GM19395 (cell line): ENCODE data around the gene KRT79.

Experiments
- ATAC-seq: cut with Tn5 transposase; IDR thresholded peaks from one replicate; pipeline ENCODE4 v1.9.1; 2021; ENCODE audit warnings: mild to moderate bottlenecking, moderate library complexity; ENCODE audit not compliant: unreplicated experiment

Gene KRT79

DNA sequence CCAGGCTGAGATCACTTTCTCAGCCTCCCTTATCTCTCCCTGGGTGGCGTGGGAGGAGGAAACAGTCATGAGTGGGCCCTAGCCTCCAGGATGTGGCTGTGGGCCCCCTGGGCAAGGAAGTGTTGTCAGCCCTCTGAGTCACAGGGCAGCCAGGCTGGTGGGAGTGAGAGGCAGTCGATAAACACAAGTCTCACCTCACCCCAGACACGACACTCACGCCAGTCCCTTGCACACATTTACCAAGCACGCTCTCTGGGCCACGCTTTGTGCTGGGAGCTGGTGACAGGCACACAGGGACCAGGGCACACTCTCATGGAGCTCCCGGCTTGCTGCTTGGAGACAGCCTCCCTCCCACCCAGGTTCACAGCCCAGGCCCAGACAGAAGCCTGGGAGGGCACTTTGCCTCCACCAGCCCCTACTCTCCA lies 1.9 kb upstream of the KRT79 start:
- ATAC-seq = no peak

DNA sequence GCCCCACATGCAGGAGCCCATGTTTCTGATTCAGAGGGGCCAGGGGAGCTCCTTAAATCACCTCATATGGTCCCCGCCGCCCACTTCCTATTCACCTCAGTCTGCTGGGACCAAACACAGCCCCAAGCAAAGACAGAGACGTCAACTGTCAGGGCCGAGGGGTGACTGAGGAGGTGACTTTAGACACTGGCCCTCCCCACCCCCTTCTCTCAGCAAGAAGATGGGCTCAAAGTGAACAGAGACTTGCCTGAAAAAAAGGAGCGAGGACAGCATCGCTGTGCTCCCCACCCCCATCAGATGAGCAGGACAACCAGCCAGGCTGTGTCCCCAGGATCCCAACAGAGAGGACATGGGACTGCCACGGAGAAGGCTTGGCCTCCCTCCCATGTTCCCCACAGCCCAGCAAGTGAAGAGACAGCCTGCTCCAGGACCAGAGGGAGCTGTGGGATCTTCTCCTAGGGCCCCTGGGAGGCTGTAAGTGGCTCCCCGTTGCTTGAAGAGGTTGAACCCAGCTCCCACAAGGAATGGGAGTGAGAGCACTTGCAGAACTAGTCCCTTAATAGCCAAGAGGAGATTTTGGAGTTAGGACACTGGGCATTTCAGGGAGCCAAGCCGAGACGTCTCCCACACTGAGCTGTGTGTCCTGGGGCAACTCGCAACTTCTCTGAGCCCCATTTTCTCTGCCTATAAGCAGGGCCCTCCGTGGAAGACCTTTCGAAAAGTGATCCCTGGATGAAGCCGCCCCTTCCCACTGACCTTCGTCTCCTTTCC lies 1.3 kb upstream of the KRT79 start:
- ATAC-seq = no peak

DNA sequence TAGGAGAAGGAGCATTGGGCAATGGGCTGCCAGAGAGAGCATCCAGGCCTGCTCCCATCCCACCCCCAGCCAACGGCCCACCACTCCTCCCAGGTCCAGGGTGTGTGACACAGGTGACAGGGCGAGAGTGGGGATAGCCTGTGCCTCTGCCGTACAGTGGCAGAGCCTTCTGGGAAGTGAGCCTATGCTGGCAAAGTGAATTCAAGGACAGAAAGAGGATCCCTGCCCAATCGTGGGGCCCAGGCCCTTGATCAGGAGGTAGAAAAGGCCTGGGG lies 553 bp upstream of the KRT79 start:
- ATAC-seq = no peak

DNA sequence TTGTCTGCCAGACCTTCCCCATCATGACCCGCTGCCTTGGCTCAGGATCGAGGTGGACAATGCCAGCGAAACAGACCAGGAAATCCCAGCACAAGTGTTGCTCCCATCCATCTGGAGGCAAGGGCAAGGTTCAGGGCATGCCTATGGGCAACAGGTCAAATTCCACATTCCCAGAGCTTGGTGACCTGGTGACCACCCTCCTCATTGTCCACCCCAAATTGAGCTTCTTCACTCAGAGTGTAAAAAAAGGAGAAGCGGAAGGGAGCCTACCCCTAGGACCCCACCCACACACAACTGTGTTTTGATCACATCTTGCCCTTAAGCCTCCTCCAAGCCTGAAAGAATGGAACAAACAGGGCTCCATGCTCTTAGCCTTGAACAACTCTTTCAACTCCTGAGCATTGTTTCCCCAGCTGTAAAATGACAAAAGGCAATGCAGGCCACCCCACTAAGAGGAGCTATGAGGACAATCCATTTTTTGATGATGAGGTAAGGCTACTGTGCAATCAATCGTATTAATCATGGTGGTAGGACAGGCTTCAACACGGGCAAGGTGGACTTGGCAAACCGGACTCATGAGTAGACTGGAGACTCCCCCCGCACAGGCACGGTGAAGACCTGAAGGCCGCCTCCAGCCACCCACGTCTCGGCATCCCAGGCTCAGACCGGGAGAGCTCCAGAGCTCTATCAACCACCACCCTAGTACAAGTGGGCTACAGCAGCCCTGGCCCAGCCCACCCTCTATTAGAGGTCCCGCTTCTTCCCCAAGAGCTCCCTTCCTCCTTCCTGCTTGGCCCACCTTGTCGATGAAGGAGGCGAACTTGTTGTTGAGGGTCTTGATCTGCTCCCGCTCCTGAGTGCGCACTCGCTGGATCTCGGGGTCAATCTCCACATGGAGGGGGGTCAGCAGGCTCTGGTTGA lies 866 bp downstream of the KRT79 start:
- ATAC-seq = no peak

DNA sequence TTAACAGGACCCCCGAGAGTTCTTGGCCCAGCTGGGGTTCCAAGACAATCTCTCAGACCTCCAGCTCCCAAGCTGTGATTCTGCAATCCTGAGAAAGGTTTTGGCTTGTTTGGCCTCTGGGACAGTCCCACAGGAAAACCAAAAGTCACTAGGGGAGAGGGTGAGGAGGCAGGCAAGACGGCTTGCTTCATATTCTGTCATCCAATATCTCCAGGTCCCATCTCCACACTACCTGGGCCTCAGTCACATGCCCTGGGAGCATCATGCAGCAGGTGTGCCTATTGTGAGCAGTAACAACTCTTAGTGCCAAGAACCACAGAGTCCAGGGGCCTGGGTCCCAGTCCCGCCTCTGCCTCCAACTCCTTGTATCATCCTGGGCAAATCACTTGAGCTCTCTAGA lies 1.7 kb downstream of the KRT79 start:
- ATAC-seq = no peak

DNA sequence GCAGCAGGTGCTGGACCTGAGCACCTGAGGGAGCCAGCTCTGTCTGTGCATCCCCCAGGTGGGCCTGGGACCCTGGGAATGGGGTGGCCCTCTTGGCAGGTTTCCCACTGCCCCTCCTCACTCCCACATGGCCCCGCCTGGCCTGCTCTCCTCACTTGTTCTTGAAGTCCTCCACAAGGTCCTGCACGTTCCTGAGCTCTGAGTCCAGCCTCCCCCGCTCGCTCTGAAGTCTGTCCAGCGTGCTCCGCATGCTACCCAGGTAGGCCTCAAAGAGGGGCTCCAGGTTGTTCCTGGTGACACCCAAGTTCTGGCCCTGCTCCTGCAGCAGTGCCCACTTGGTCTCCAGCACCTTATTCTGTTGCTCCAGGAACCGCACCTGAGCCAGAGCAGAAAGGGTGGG lies 2.9 kb downstream of the KRT79 start:
- no peak for ATAC-seq

DNA sequence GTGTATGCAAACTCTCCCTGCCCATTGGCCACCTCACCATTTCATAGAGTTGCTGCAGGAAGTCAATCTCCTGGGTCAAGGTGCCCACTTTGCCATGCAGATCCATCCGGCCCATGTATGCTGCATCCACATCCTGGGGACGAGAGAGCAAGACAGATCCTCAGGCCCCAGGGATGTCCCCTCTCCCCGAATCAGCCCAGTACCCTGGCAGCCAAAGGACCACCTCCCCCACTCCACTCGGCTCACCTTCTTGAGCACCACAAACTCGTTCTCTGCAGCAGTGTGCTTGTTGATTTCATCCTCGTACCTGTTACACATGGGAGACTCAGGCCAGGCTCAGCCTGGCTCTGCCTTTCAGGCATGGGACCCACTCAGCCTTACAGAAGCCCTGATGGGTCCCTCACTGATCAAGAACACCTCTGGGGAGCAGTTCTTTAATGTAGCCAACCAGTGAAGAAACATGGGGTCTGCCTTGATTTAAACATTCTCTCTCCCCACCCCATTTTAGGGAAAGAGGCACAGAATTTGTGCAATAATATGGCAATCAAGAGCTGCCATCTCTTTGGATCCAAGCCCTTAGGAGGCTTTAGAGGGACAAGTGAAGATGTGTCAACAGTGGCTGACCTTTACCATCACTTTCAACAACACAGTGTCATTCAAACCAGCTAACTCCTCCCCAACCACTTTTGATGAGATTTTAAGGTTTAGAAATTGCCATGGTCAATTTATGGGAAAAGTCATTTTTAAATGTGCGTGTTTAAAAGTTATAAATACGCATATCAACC lies 3.9 kb downstream of the KRT79 start:
- no peak for ATAC-seq

DNA sequence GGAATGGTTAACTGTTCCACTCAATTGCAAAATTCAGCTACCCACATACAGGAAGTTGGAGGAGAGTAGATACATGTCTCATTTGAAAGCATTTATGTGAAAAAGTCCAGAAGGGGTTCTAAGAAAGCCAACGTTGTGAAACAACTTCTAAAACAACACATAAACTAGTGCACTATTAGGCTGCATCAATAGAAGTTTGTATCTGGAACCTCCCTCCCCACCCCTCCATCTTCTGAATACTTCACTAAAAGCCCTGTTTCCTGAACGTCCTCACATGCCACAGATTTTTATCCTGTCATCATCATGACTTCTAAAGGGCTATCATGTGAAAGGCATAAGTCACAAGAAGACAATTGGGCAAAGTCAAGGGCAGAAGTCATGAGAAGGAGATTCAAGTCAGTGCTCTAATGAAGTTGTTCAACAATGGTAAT lies 5.5 kb downstream of the KRT79 start:
- no peak for ATAC-seq

DNA sequence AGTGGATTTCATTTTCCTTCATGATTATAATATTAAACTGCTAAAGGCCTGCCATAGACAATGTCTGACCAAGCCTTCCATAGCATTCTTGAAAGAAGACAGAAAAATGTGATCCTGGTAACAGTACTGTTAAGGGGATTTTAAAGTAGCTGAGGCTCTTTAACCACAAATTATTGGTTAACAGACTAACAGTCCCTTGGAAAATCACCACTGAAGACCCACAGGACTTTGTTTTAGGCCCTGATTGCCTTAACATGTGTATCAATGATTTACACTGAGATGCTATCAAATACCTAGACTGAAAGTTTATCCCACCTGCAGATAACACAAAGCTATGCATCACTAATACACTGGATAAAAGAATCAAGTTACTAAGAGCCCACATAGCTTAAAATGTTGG lies 6.0 kb downstream of the KRT79 start:
- no peak for ATAC-seq

DNA sequence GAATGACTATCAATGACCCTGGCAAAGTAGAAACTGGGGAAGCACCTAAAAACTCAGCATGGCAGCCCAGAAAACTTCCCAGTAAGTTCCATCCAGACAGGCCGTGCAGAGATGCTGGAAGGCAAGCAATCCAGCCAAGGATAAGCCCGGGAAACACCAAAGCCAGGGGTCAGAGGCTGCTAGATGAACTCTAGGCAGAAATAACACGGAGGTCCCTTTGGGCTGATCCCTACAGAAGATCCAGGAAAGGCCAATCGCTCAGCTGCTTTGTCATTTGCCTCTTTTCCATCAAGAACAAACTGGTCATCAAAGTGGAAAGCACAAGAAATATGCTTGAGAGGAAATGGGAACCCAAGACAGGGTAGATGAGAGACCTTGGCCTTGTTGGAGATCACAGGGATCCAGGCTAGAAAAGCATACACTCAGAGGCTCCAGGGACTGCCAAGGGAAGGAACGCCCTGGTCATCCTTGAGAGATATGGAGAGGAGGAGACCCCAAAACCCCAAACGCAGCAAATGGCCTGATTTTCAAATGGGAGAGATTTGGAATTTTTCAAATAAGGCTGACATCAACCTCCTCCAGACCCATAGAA lies 6.5 kb downstream of the KRT79 start:
- ATAC-seq = no peak

DNA sequence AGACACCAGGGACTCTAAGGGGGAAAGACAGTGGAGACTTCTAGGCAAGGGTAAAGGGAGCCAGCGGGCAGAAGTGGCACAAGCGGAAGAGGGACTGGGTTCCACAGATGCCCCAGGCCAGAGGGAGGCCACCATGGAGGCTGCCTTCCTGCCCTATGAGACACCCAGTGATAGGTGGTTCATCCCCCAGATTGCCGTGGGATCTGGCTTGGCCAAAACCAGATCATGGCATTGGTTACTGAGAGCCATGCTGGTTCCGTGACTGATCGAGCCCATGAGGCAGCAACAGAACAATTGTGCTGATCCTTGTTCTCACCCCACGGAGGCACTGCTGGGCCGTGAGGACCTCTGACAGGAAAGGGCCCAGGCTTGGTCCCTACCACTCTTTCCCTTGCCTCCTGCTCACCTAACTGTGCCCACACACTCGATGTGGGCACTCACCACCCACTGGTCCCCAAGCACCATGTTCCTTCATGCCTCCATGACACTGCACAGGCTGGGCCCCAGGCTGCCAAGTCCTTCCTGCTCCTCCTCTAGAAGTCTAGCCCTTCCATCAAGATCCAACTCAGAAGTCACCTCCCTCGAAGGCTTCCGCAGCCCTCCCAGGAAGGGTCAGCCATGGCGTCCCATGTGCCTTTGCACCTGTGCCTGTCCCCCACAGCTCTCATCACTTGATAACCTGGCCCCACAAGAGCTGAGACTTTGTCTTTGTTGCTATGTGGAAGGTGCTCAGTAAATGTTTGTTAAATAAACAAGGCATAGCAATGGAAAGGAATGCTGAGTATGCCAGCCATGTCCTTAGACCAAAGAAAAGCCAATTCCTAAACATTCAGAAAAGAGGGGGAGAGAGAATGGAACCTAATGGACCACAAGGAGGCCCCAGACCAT lies 7.3 kb downstream of the KRT79 start:
- no peak for ATAC-seq

DNA sequence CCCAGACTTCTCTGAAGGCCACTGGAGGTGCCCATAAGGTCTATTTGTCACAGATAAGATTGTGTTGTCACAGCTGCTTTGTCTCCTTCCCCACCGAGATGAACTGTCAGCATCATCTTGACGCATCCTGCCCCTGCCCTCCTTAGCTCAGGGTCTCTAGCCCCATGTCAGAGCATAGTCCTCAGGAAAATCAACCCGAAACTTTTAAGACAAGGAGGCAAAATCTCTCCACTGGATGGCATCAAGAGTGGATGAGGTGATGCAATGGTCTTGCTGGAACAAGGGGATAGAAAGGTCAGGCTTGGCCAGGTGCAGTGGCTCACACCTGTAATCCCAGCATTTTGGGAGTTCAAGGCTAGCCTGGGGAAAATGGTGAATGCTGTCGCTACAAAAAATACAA lies 8.2 kb downstream of the KRT79 start:
- ATAC-seq = no peak

DNA sequence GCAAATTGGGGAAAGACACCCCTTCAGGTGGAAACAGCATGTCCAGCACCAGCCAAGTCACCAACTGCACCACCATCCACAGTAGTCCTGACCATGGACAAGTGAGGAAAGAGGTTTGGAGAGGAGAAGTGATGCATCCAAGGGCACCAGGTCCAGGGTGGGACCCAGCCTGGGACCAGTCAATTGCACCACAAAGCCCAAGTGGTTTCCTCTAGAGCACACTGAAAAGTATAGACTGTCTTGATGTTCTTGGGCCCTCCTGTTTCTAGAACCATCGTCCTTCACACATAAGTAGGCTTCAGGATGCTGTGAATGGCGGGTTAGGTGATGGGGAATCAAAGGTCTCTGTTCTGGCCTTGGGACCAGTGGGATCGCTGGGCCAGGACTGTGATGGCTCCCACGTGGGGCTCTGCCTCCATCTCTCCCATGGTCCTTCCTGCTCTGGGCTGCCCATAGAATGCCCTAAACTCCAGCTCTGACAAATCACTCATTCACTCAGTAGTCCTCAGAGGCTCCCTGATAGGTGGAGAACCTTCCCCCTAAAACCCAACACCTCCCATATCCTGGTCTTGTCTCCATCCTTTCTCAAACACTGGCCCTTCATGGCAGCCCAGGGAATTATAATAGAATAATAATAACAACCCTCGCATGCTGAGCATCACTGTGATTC lies 9.2 kb downstream of the KRT79 start:
- ATAC-seq = no peak

DNA sequence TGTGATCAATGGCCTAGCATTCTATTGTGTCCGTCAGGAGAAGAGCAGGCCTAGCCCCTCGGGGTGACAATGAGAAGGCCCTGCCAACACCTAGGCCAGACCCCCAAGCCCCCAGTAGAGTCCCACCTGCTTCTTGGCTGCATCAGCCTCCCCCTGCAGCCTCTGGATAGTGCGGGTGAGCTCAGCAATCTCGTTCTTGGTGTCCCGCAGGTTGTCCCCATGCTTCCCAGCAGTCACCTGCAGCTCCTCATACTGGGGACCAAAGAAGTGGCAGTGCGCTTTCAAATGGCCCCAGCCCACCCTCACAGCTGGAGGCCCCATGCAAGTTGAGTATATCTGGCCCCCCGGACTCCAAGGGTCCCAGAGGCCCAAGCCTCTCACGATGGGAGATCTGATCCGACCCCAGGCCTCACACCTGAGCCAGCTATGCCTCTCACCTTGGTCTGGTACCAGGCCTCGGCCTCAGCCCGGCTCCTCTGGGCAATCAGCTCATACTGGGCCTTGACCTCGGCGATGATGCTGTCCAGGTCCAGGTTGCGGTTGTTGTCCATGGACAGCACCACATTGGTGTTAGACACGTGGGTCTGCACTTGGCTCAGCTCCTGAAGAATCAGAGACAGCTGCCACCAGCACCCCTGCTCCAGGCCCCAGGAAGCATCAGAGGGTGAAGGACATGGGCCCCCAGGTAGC lies 10.2 kb downstream of the KRT79 start:
- no peak for ATAC-seq

DNA sequence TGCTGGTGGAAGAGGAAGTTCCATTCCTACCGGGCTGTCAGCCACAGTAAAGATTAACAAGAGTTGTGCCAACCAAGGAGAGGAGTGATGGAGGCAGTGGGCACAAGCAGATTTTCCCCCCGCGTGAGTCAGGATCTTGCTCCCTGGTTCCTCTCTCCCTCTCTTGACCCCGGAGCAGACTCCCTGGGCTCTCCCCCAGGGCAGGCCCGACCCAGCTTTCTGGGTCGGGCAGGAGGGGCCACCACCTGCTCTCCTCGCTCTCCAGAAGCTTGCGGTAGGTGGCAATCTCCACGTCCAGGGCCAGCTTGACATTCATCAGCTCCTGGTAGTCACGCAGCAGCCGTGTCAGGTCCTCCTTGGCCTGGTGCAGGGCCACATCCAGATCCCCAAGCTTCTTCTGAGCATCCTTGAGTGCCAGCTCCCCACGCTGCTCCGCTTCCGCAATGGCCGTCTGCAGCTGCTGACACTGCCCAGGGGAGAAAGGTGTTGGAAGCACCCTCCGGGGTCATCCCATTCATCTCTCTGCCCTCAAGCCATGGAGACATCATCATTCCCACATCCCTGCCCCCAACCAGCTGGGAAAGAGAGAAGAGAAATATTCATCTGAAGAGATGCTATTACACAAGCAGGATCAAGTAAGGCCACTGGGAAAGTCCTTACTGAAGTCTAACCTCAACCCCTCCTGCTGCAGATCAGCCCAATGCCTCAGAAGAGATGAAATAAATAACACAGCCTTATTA lies 11.2 kb downstream of the KRT79 start:
- ATAC-seq = no peak

DNA sequence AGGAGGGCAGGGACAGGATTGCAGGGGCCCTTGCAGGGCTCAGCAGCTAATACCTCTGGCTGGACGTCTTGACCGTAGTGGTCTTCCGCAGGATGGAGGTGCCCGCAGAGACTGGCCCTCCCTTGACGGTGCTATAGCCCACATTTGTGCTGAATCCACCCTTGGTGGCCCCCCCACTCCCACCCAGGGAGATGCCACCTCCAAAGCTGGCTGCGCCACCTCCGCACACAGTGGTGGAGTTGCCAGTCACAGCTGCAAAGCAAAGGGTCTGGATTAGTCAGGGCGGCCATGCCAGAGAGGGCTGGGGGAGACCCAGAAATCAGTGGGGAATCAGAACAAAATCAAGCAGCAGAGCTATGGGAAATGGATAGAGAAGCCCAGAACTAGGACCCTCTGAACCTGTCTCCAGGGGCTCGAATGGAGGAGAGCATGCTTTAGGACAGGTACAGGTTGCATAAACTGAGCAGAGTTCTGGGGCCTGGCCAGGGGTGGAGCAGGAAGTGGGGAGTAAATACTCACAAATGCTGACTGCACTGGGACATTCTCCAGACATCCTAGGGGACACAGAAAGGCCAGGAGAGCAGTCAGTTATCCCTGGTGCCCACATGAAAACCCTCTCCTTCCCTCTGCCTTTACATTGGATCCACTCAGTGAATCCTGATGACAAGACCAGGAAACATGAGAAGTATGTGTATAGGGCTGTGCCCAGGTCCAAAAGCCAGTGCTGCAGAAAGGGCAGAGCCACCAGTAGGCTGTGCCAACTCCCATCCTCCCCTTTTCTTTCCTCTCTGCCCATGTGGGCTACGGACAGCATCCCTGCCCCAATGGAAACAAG lies 12.1 kb downstream of the KRT79 start:
- no peak for ATAC-seq

DNA sequence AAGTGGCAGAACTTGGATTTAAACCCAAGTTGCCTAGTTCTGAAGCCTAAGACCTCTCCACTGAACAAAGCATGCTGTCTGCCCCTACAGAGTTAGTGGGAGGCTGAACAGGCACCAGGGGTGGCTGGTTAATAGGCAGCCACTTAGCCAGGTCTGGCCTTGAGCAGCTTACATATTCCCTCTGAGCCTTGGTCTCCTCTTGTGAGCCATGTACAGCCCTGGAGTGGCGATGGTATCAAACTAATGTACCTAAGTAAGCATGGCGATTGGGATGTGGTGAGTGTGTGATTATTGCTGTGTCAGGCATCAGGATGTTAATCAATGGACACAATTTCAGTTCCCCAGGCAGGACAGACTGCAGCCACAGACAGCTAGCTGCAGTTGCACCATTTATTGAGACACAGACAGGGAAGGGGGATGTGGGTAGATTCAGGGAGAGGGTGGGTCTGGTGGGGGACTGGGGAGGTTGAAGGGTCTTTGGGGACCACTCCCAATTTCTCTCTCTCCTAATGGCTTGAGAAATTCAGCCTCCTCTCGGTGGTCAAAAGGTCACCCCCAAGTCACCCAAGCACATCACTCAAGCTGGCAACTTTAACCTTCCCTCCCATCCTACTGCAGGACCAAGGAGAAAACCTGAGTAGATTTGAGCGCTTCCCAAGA lies 12.9 kb downstream of the KRT79 start:
- ATAC-seq = no peak
